Caco-2 (cell line): ENCODE measurements around the gene PPTC7. TPM values are rescaled to one million over a fixed set of nuclear protein-coding genes. Genes with fewer than 3 reads are reported as not detected.
"Not testable (repeated sequence)": the region's sequence is repeated elsewhere in the genome, so short reads cannot be mapped to it uniquely, and the experiment has no call there.

Source experiments
- BruUV-seq: library from RNA; stranded (reverse); fragments of 400-500 nt; replicated peaks from 2 replicates; lab custom pipeline; 2021; lab: Mats Ljungman, UMichigan
- CTCF ChIA-PET: fragments of 300-600 bp; sonication (Branson Sonifier 250); formaldehyde crosslinking; loops from one replicate; lab custom pipeline; 2022; ENCODE audit warnings: antibody characterized with exemption; lab: Charles Lee
- POLR2A ChIA-PET: fragments of 300-600 bp; sonication (Branson Sonifier 250); formaldehyde crosslinking; loops from one replicate; lab custom pipeline; 2022; ENCODE audit warnings: antibody characterized with exemption; lab: Charles Lee
- DNase-seq, 2 experiments: peaks; one replicate each; pipeline versions ENCODE4 v3.0.0 to v3.0.0-alpha.2; 2020 to 2022
- H3K27me3 ChIP-seq: replicated peaks from 2 replicates; pipeline ENCODE4 v1.6.0; 2011; ENCODE audit warnings: low read length; ENCODE audit not compliant: control insufficient read depth, insufficient read depth
- H3K36me3 ChIP-seq: 2 replicates; pipeline ENCODE4 v1.5.1; 2011; ENCODE audit warnings: low read length; ENCODE audit not compliant: control insufficient read depth, insufficient read depth
- H3K4me1 ChIP-seq: fragments of 250-450 bp; sonication (Bioruptor Pico); 2 replicates; pipeline ENCODE4 v1.5.1; 2020; ENCODE audit warnings: mild to moderate bottlenecking
- H3K4me3 ChIP-seq: 2 replicates; pipeline ENCODE4 v1.5.1; 2011; ENCODE audit warnings: low read depth, mild to moderate bottlenecking, control low read depth, low read length
- H3K9me3 ChIP-seq: fragments of 250-450 bp; sonication (Bioruptor Pico); 2 replicates; pipeline ENCODE4 v1.5.1; 2020; ENCODE audit warnings: mild to moderate bottlenecking, moderate library complexity
- H3K27ac Mint-ChIP-seq: one replicate; pipeline ENCODE4 v1.8.0; 2022; ENCODE audit warnings: mixed read lengths; ENCODE audit not compliant: unreplicated experiment
- H3K27me3 Mint-ChIP-seq: one replicate; pipeline ENCODE4 v1.8.0; 2022; ENCODE audit warnings: mixed read lengths; ENCODE audit not compliant: insufficient read depth, unreplicated experiment
- H3K36me3 Mint-ChIP-seq: one replicate; pipeline ENCODE4 v1.8.0; 2022; ENCODE audit warnings: mild to moderate bottlenecking, mixed read lengths; ENCODE audit not compliant: insufficient read depth, unreplicated experiment
- H3K4me1 Mint-ChIP-seq: one replicate; pipeline ENCODE4 v1.8.0; 2022; ENCODE audit warnings: low read depth, mixed read lengths; ENCODE audit not compliant: unreplicated experiment
- H3K4me3 Mint-ChIP-seq: one replicate; pipeline ENCODE4 v1.8.0; 2022; ENCODE audit warnings: mild to moderate bottlenecking, moderate library complexity, mixed read lengths; ENCODE audit not compliant: unreplicated experiment
- H3K9me3 Mint-ChIP-seq: one replicate; pipeline ENCODE4 v1.8.0; 2022; ENCODE audit warnings: mixed read lengths; ENCODE audit not compliant: unreplicated experiment
- intact Hi-C: fragments of 100-400 bp; cut with micrococcal nuclease; formaldehyde crosslinking; loops from one replicate; pipeline ENCODE4 v1.10.0; 2022; ENCODE audit not compliant: unreplicated experiment
- total RNA-seq: library from RNA; stranded (reverse); gene quantifications from 2 replicates; pipeline ENCODE4 v1.2.3, GENCODE V29; 2022
- TF ChIP-seq, protein P1 (sequence below), 2 experiments: fragments of 200-600 bp in 1 of 2; IDR thresholded peaks; 1 replicate in 1 of 2; 2 replicates in 1 of 2; pipeline versions ENCODE4 v1.5.1 to v1.8.0; 2011 to 2022; ENCODE audit warnings: antibody characterized with exemption in 1 of 2, control low read depth in 1 of 2, inconsistent platforms in 1 of 2, low read depth in 1 of 2, low read length in 1 of 2, mild to moderate bottlenecking in 1 of 2, moderate library complexity in 1 of 2; ENCODE audit not compliant: insufficient read depth in 1 of 2, severe bottlenecking in 1 of 2, unreplicated experiment in 1 of 2

Gene PPTC7
- total RNA-seq, 1 experiment from 2014 or later, result 19.0 TPM

DNA sequence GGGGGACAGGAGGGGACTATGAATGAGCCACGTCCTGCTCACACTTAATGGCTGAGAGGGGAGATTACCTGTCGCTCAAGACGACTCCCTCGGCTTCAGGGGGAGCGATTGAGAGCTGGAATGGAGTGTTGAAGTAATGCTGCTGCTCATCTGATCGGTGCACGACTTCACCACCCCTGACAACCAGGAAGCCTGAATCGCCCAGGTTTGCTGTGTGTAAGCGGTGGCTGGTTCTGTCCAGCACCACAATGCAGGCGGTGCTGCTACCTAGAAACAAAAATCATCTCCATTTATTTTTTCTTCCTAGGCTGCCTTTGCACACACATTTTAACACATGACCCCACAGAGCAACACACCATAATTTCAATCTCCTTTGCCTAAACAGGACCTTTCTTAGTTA, 37.3 kb downstream of the PPTC7 start:
- no peaks in the 10 kb centered on the region for H3K36me3 ChIP-seq
- CTCF ChIA-PET, result no interaction called here
- H3K4me1 Mint-ChIP-seq, result no peaks in the 10 kb centered on the region
- TF ChIP-seq, protein P1, sequence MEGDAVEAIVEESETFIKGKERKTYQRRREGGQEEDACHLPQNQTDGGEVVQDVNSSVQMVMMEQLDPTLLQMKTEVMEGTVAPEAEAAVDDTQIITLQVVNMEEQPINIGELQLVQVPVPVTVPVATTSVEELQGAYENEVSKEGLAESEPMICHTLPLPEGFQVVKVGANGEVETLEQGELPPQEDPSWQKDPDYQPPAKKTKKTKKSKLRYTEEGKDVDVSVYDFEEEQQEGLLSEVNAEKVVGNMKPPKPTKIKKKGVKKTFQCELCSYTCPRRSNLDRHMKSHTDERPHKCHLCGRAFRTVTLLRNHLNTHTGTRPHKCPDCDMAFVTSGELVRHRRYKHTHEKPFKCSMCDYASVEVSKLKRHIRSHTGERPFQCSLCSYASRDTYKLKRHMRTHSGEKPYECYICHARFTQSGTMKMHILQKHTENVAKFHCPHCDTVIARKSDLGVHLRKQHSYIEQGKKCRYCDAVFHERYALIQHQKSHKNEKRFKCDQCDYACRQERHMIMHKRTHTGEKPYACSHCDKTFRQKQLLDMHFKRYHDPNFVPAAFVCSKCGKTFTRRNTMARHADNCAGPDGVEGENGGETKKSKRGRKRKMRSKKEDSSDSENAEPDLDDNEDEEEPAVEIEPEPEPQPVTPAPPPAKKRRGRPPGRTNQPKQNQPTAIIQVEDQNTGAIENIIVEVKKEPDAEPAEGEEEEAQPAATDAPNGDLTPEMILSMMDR (IDR thresholded peaks at IDR 0.05; ENCODE audit: insufficient read depth in 1 of 2, low read depth in 1 of 2, low read length in 1 of 2, severe bottlenecking in 1 of 2, unreplicated experiment in 1 of 2), result no peak
- H3K27me3 ChIP-seq, result no peaks in the 10 kb centered on the region
- H3K4me1 ChIP-seq, result no peaks in the 10 kb centered on the region
- H3K4me3 Mint-ChIP-seq, result no peak overlapping the region
- no peaks in the 10 kb centered on the region for H3K9me3 Mint-ChIP-seq
- no TSS peak for BruUV-seq
- H3K27me3 Mint-ChIP-seq, result no peaks in the 10 kb centered on the region
- no peak for DNase-seq
- no peak overlapping the region for H3K4me3 ChIP-seq
- POLR2A ChIA-PET, result interaction anchor here (0.5 kb wide), 1 partner anchor 68 kb away, joined by 8 read pairs; the partner anchor contains the start of gene TCTN1
- peaks cover 30% of the 10 kb centered on the region for H3K36me3 Mint-ChIP-seq
- no peak overlapping the region for H3K27ac Mint-ChIP-seq
- H3K9me3 ChIP-seq, result no peaks in the 10 kb centered on the region
- intact Hi-C loops, result no loop called here

- H3K4me1 Mint-ChIP-seq, CTCF ChIA-PET, H3K27me3 Mint-ChIP-seq, intact Hi-C loops, H3K36me3 ChIP-seq, BruUV-seq, H3K27me3 ChIP-seq, POLR2A ChIA-PET, H3K9me3 ChIP-seq, H3K4me3 ChIP-seq, H3K27ac Mint-ChIP-seq, H3K4me3 Mint-ChIP-seq, H3K9me3 Mint-ChIP-seq, H3K4me1 ChIP-seq, DNase-seq: not testable (repeated sequence)
- H3K36me3 Mint-ChIP-seq, result peaks cover 30% of the 10 kb centered on the region
Measured at GRCh38 chr12:110545259-110545658, 37.9 kb downstream of the PPTC7 start.

GRCh38 chr12:110543965-110544364, 39.2 kb downstream of the PPTC7 start:
- H3K4me3 Mint-ChIP-seq, result no peak overlapping the region
- no TSS peak for BruUV-seq
- no peaks in the 10 kb centered on the region for H3K36me3 ChIP-seq
- CTCF ChIA-PET, result no interaction called here
- TF ChIP-seq, protein P1 (IDR thresholded peaks at IDR 0.05; ENCODE audit: insufficient read depth in 1 of 2, low read depth in 1 of 2, low read length in 1 of 2, severe bottlenecking in 1 of 2, unreplicated experiment in 1 of 2), result no peak
- no peak overlapping the region for H3K4me3 ChIP-seq
- no peak overlapping the region for H3K27ac Mint-ChIP-seq
- intact Hi-C loops, result no loop called here
- H3K4me1 Mint-ChIP-seq, result no peaks in the 10 kb centered on the region
- no peaks in the 10 kb centered on the region for H3K9me3 ChIP-seq
- no peaks in the 10 kb centered on the region for H3K27me3 ChIP-seq
- peaks cover 37% of the 10 kb centered on the region for H3K36me3 Mint-ChIP-seq
- POLR2A ChIA-PET, result no interaction called here
- no peak for DNase-seq
- H3K4me1 ChIP-seq, result no peaks in the 10 kb centered on the region
- no peaks in the 10 kb centered on the region for H3K9me3 Mint-ChIP-seq
- no peaks in the 10 kb centered on the region for H3K27me3 Mint-ChIP-seq
